ENCODE data around the gene CELF2.
"Not testable (repeated sequence)": the region's sequence is repeated elsewhere in the genome, so short reads cannot be mapped to it uniquely, and the experiment has no call there.

CELF2 gene

DNA sequence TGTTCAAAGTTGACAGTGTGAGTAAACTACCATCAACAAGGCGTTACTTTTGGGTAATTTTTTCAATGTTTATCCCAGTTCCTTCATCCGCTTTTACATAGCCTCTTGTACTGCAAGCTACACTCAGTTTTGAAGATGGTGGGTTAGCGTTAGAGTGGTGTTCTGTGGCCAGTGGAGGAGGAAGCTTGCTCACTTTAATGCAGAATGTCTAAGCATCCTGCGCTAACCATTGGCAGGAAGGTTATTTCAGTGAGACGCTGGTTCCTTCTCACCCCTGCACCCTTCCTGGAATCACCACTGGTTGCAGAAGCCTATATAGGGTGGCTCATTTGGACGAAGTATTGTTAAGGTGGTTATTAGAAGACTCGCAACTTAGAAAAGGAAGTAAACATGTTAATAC lies 159.1 kb downstream of the CELF2 start:
- Histone ChIP-seq H3K4me1 (ENCODE audit: control insufficient read depth in 1 of 2, insufficient read depth in 2 of 2, low read length in 2 of 2) (peaks cover 29 to 32% of the 10 kb centered on the region in 2 donors), H3K4me3 (ENCODE audit: low read depth in 1 of 2, low read length in 2 of 2) (peak overlapping the region; percentile 11 to 18), H3K27ac (ENCODE audit: low read depth, low read length) (no peak overlapping the region), H3K36me3 (ENCODE audit: control insufficient read depth in 1 of 2, insufficient read depth in 2 of 2, low read length in 2 of 2) (no peaks in the 10 kb centered on the region), H3K9me3 (ENCODE audit: control insufficient read depth in 1 of 2, low read length in 2 of 2) (no peaks in the 10 kb centered on the region), H3K27me3 (ENCODE audit: control insufficient read depth in 1 of 2, insufficient read depth in 2 of 2, low read length in 2 of 2) (no peaks in the 10 kb centered on the region), H3K9ac (ENCODE audit: low read depth in 1 of 2, low read length in 2 of 2) (peak overlapping the region in 1 of 2 donors; percentile 20)

GRCh38 chr10:11177381-11177780 lies 159.7 kb downstream of the CELF2 start:
- Histone ChIP-seq H3K27me3 (ENCODE audit: control insufficient read depth in 1 of 2, insufficient read depth in 2 of 2, low read length in 2 of 2) (no peaks in the 10 kb centered on the region), H3K4me3 (ENCODE audit: low read depth in 1 of 2, low read length in 2 of 2) (no peak overlapping the region), H3K9me3 (ENCODE audit: control insufficient read depth in 1 of 2, low read length in 2 of 2) (no peaks in the 10 kb centered on the region), H3K9ac (ENCODE audit: low read depth in 1 of 2, low read length in 2 of 2) (no peak overlapping the region), H3K36me3 (ENCODE audit: control insufficient read depth in 1 of 2, insufficient read depth in 2 of 2, low read length in 2 of 2) (no peaks in the 10 kb centered on the region), H3K27ac (ENCODE audit: low read depth, low read length) (no peak overlapping the region), H3K4me1 (ENCODE audit: control insufficient read depth in 1 of 2, insufficient read depth in 2 of 2, low read length in 2 of 2) (peaks cover 29 to 31% of the 10 kb centered on the region in 2 donors)

DNA sequence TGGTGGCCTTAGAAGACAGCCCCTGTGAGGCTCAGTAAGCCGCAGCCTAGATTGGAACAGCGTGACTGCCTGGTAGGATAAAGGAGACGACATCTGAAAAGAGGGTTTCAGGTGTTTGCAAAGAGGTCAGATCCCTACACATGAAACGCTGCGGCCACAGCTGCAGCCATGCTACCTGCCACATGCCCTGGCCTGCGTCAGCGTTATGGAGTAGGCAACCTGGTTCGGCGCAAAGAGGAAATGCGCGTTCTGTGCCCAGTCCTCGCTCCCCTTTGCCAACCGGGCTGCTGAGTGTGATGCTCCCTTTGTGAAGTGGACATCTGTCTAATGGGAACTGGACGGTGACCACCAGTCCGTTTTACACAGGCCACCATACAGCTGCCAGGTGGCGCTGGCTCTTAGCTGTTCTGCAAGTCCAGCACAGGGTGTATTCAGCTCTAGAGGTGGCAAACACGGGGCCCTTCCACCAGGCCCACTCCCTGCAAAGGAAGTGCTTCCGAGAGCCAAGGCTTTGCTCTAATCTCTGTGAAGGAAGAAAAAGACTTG lies 160.3 kb downstream of the CELF2 start:
- no peaks in the 10 kb centered on the region for H3K9me3 ChIP-seq (ENCODE audit: control insufficient read depth in 1 of 2, low read length in 2 of 2)
- no peaks in the 10 kb centered on the region for H3K27me3 ChIP-seq (ENCODE audit: control insufficient read depth in 1 of 2, insufficient read depth in 2 of 2, low read length in 2 of 2)
- no peak overlapping the region for H3K4me3 ChIP-seq (ENCODE audit: low read depth in 1 of 2, low read length in 2 of 2)
- no peak overlapping the region for H3K27ac ChIP-seq (ENCODE audit: low read depth, low read length)
- peaks cover 27 to 31% of the 10 kb centered on the region in 2 donors for H3K4me1 ChIP-seq (ENCODE audit: control insufficient read depth in 1 of 2, insufficient read depth in 2 of 2, low read length in 2 of 2)
- H3K9ac ChIP-seq (ENCODE audit: low read depth in 1 of 2, low read length in 2 of 2) = peak overlapping the region in 1 of 2 donors; percentile 15
- no peaks in the 10 kb centered on the region for H3K36me3 ChIP-seq (ENCODE audit: control insufficient read depth in 1 of 2, insufficient read depth in 2 of 2, low read length in 2 of 2)

- H3K27me3 ChIP-seq (ENCODE audit: control insufficient read depth in 1 of 2, insufficient read depth in 2 of 2, low read length in 2 of 2) = no peaks in the 10 kb centered on the region
- peak overlapping the region in 1 of 2 donors; percentile 29 for H3K9ac ChIP-seq (ENCODE audit: low read depth in 1 of 2, low read length in 2 of 2)
- H3K27ac ChIP-seq (ENCODE audit: low read depth, low read length) = peak overlapping the region; percentile 15
- H3K4me1 ChIP-seq (ENCODE audit: control insufficient read depth in 1 of 2, insufficient read depth in 2 of 2, low read length in 2 of 2) = peaks cover 26 to 37% of the 10 kb centered on the region in 2 donors
- no peaks in the 10 kb centered on the region for H3K9me3 ChIP-seq (ENCODE audit: control insufficient read depth in 1 of 2, low read length in 2 of 2)
- H3K36me3 ChIP-seq (ENCODE audit: control insufficient read depth in 1 of 2, insufficient read depth in 2 of 2, low read length in 2 of 2) = no peaks in the 10 kb centered on the region
- H3K4me3 ChIP-seq (ENCODE audit: low read depth in 1 of 2, low read length in 2 of 2) = peak overlapping the region in 1 of 2 donors; percentile 23
Observed at GRCh38 chr10:11178606-11179515, 161.2 kb downstream of the CELF2 start.

- Histone ChIP-seq H3K27ac (ENCODE audit: low read depth, low read length) (peak overlapping the region; percentile 8), H3K36me3 (ENCODE audit: control insufficient read depth in 1 of 2, insufficient read depth in 2 of 2, low read length in 2 of 2) (no peaks in the 10 kb centered on the region)
Observed at GRCh38 chr10:11179516-11180105, 161.9 kb downstream of the CELF2 start.

DNA sequence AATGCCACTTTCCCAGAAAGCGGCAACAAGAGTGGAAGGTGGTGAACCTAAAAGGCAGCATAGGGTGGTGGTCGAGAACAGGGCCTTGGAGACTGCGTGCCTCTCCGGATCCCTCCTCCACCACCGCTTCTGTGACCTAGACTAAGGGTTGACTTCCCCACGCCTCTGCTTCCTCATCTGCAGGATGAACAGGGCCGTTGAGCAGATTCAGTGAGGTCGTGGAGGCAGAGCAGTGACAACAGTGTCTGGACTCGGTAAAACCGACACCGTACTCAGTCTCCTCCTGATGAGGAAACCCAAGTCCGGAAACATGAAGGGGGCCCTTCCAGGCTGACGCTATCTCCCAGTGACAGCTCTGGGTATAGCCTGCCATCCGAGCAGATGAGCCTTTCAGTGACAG lies 162.6 kb downstream of the CELF2 start:
- Histone ChIP-seq H3K36me3 (ENCODE audit: control insufficient read depth in 1 of 2, insufficient read depth in 2 of 2, low read length in 2 of 2) (no peaks in the 10 kb centered on the region), H3K9ac (ENCODE audit: low read depth in 1 of 2, low read length in 2 of 2) (peak overlapping the region; percentile 16 to 29), H3K9me3 (ENCODE audit: control insufficient read depth in 1 of 2, low read length in 2 of 2) (peaks cover 0 to 3% of the 10 kb centered on the region in 2 donors), H3K4me3 (ENCODE audit: low read depth in 1 of 2, low read length in 2 of 2) (peak overlapping the region; percentile 26 to 40), H3K4me1 (ENCODE audit: control insufficient read depth in 1 of 2, insufficient read depth in 2 of 2, low read length in 2 of 2) (peaks cover 26 to 32% of the 10 kb centered on the region in 2 donors), H3K27me3 (ENCODE audit: control insufficient read depth in 1 of 2, insufficient read depth in 2 of 2, low read length in 2 of 2) (no peaks in the 10 kb centered on the region), H3K27ac (ENCODE audit: low read depth, low read length) (peak overlapping the region; percentile 8)

More at GRCh38 chr10:11179516-11180105, 161.9 kb downstream of the CELF2 start:
- no peaks in the 10 kb centered on the region for H3K27me3 ChIP-seq (ENCODE audit: control insufficient read depth in 1 of 2, insufficient read depth in 2 of 2, low read length in 2 of 2)
- H3K9ac ChIP-seq (ENCODE audit: low read depth in 1 of 2, low read length in 2 of 2) = peak overlapping the region; percentile 16 to 29
- peak overlapping the region; percentile 26 to 40 for H3K4me3 ChIP-seq (ENCODE audit: low read depth in 1 of 2, low read length in 2 of 2)
- H3K4me1 ChIP-seq (ENCODE audit: control insufficient read depth in 1 of 2, insufficient read depth in 2 of 2, low read length in 2 of 2) = peaks cover 26 to 32% of the 10 kb centered on the region in 2 donors
- no peaks in the 10 kb centered on the region for H3K9me3 ChIP-seq (ENCODE audit: control insufficient read depth in 1 of 2, low read length in 2 of 2)

GRCh38 chr10:11181978-11182377 lies 164.3 kb downstream of the CELF2 start:
- Histone ChIP-seq H3K27me3 (ENCODE audit: control insufficient read depth in 1 of 2, insufficient read depth in 2 of 2, low read length in 2 of 2) (no peaks in the 10 kb centered on the region), H3K4me1 (ENCODE audit: control insufficient read depth in 1 of 2, insufficient read depth in 2 of 2, low read length in 2 of 2) (peaks cover 24 to 27% of the 10 kb centered on the region in 2 donors), H3K36me3 (ENCODE audit: control insufficient read depth in 1 of 2, insufficient read depth in 2 of 2, low read length in 2 of 2) (no peaks in the 10 kb centered on the region), H3K9me3 (ENCODE audit: control insufficient read depth in 1 of 2, low read length in 2 of 2) (peaks cover 0 to 3% of the 10 kb centered on the region in 2 donors), H3K4me3 (ENCODE audit: low read depth in 1 of 2, low read length in 2 of 2) (no peak overlapping the region), H3K9ac (ENCODE audit: low read depth in 1 of 2, low read length in 2 of 2) (no peak overlapping the region), H3K27ac (ENCODE audit: low read depth, low read length) (no peak overlapping the region)

DNA sequence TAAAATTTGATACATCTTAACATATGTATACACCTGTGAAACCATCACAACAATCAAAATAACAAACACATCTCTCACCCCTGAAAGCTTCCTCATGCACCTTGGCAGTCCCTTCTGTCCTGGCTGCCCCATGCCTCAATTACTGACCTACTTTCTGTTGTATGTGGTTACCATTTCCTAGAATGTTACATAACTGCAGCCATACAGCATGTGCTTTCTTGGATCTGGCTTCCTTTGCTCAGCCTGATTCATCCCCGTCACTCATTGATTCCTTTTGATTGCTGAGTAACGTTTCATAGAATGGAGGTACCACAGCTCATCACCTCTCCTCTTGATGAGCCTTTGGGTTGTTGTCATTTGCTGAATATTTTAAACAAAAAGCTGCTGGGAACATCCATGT lies 165.3 kb downstream of the CELF2 start:
- H3K9ac ChIP-seq (ENCODE audit: low read depth in 1 of 2, low read length in 2 of 2) = no peak overlapping the region
- peaks cover 17 to 21% of the 10 kb centered on the region in 2 donors for H3K4me1 ChIP-seq (ENCODE audit: control insufficient read depth in 1 of 2, insufficient read depth in 2 of 2, low read length in 2 of 2)
- H3K36me3 ChIP-seq (ENCODE audit: control insufficient read depth in 1 of 2, insufficient read depth in 2 of 2, low read length in 2 of 2) = no peaks in the 10 kb centered on the region
- no peaks in the 10 kb centered on the region for H3K27me3 ChIP-seq (ENCODE audit: control insufficient read depth in 1 of 2, insufficient read depth in 2 of 2, low read length in 2 of 2)
- H3K27ac ChIP-seq (ENCODE audit: low read depth, low read length) = no peak overlapping the region
- H3K4me3 ChIP-seq (ENCODE audit: low read depth in 1 of 2, low read length in 2 of 2) = no peak overlapping the region
- peaks cover 0 to 3% of the 10 kb centered on the region in 2 donors for H3K9me3 ChIP-seq (ENCODE audit: control insufficient read depth in 1 of 2, low read length in 2 of 2)

DNA sequence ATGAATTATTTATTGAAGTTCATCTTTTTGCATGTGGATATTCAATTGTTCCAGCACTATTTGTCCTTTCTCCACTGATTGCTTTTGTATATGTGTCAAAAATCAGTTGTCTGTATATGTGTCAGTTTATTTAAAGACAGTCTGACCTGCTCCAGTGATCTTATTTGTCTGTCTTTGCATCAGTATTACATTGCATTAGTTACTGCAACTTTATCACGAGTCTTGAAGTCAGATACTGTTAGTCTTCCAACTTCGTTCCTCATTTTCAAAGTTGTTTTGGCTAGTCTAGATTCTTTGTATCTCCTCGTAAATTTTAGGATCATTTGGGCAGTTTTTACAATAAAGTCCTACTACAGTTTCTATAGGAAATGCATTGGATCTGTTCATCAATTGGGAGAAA lies 166.4 kb downstream of the CELF2 start:
- Histone ChIP-seq H3K27me3 (ENCODE audit: control insufficient read depth in 1 of 2, insufficient read depth in 2 of 2, low read length in 2 of 2) (no peaks in the 10 kb centered on the region), H3K4me1 (ENCODE audit: control insufficient read depth in 1 of 2, insufficient read depth in 2 of 2, low read length in 2 of 2) (peaks cover 13 to 15% of the 10 kb centered on the region in 2 donors), H3K9ac (ENCODE audit: low read depth in 1 of 2, low read length in 2 of 2) (no peak overlapping the region), H3K9me3 (ENCODE audit: control insufficient read depth in 1 of 2, low read length in 2 of 2) (peaks cover 0 to 3% of the 10 kb centered on the region in 2 donors), H3K27ac (ENCODE audit: low read depth, low read length) (no peak overlapping the region), H3K4me3 (ENCODE audit: low read depth in 1 of 2, low read length in 2 of 2) (no peak overlapping the region), H3K36me3 (ENCODE audit: control insufficient read depth in 1 of 2, insufficient read depth in 2 of 2, low read length in 2 of 2) (no peaks in the 10 kb centered on the region)

DNA sequence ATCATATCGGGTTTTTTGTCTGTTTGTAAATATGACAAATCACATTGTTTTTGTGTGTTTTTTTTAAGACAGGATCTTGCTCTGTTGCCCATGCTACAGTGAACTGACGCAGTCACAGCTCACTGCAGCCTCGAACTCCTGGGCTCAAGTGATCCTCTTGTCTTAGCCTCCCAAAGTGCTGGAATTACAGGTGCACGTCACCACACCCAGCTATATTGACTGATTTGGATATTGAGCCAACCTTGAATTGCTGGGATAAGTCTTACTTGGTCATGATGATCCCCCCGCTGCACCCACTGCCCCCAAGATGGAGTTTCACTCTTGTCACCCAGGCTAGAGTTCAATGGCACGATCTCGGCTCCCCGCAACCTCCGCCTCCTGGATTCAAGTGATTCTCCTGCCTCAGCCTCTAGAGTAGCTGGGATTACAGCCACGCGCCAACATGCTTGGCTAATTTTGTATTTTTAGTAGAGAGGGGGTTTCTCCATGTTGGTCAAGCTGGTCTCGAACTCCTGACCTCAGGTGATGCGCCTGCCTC lies 167.5 kb downstream of the CELF2 start:
- H3K36me3 ChIP-seq (ENCODE audit: control insufficient read depth in 1 of 2, insufficient read depth in 2 of 2, low read length in 2 of 2); H3K4me3 ChIP-seq (ENCODE audit: low read depth in 1 of 2, low read length in 2 of 2); H3K27ac ChIP-seq (ENCODE audit: low read depth, low read length); H3K27me3 ChIP-seq (ENCODE audit: control insufficient read depth in 1 of 2, insufficient read depth in 2 of 2, low read length in 2 of 2); H3K9ac ChIP-seq (ENCODE audit: low read depth in 1 of 2, low read length in 2 of 2); H3K9me3 ChIP-seq (ENCODE audit: control insufficient read depth in 1 of 2, low read length in 2 of 2): not testable (repeated sequence)
- H3K4me1 ChIP-seq (ENCODE audit: control insufficient read depth in 1 of 2, insufficient read depth in 2 of 2, low read length in 2 of 2) = peaks cover 3 to 15% of the 10 kb centered on the region in 2 donors
